Stimulated activated CD4-positive, alpha-beta T cell treated with anti-CD3 and anti-CD28 coated beads, Interleukin-4, amount 100 ng/mL, for 4 hours (primary cell): ENCODE measurements around the gene APOD.
A peak's percentile ranks its signal among the peaks of the same experiment; 100 is the strongest.

Experiments used
- DNase-seq, 2 experiments: peaks; one replicate each; pipeline ENCODE4 v3.0.0-alpha.2; 2020

APOD gene

DNA sequence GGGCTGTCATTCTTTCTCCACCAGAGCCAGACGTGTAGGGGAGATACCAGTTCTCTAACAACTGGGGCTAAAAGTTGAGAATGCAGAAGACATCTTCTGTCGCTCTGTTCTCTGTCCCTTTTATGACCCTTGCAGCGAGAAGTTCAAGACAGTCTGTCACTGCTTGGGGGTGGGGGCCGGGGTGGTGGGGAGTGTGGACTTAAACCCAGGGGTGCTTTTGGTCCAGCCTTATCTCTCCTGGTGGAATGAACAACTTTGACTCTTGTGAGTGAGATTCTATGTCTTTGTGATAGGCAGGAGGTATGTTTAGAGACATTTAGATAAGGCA, 767 bp upstream of the APOD start:
- no peak for DNase-seq

DNA sequence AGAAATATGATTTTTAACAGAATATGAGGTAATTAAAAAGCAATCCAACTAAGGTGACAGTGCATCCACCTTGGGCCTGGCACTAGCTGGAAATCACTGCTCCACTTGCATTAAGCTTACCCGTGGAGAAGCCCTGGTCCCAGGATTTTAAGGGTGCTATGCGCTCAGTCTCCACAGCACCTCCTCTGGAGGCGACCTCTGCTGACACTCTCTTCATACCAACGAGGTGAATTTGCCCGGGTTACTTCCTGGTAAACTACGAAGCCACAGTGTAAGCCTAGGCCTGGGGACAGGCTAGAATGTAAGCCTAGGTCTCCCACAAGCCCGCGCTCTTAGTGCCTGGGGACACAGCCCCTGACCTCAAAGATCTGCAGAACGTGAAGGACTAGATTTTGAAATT, 793 bp downstream of the APOD start:
- DNase-seq = no peak

DNA sequence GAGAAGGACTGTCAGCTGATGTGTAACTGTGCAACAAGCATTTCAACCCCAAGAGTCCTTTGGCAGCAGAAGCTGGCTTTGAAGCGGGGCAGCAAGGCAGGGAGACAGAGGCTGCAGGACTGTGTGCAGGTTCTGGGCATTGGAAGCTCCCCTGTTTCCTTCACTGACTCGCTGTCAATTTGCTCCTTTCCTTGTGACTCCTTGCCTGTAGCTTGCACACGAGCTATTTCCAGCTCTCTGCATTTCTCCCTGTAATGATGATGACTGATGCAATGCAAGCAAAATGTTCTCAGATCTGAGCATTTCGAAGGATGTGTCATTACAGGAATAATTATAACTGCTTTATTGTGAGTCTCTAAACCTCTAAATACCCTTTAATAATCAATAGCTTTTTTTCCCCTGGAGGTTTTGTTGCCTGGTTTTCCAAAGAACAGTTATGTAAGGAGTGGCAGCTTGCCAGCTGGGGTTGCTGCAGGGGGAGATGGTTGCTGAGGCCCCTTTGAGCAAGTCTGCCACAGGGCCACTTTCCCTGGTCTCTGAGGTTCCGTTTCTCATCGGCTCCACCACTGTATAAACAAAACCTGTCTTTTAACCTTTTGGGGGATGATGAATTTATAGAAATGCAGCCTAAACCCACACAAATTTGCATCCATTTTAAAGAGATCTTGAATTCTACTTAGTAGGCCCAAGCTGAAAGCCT, 2.8 kb downstream of the APOD start:
- DNase-seq = no peak

DNA sequence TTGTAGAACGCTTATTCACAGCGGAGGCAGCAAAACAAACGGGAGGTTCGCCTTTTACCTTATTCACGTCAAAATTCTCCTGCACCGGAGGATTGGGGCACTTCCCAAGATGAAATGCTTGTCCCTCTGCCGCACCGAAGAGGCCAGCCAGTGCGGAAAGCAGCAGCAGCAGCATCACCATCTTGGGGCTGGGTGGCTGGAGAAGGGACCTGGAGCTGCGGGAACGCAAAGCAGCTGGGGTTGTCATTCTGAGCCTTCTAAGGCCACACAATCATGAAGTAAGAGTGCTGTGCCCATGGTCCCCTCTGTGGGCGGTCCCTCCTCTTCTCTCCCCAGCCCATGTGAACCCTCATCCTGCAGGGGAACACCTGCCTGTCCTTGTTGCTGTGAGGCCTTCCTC, 4.5 kb downstream of the APOD start:
- no peak for DNase-seq

DNA sequence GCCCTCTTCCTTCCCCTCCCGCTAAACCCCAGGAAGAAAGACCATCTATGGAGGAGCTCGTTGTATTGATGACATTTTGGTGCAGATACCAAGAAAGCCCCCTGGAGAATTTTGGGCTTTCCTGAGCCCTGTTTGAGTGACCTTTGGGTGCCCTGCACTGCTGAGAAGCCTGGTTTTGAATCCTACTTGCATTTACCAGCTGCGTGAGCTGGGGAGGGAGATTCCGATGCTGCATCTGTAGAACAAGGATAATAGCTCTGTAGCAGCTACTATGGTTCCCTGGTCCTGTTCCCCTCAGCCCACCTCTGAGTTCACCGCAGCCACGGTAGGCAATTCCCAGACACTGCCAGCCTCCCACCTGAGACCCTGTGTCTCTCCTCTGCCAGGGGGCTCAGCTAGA, 5.2 kb downstream of the APOD start:
- DNase-seq = no peak

DNA sequence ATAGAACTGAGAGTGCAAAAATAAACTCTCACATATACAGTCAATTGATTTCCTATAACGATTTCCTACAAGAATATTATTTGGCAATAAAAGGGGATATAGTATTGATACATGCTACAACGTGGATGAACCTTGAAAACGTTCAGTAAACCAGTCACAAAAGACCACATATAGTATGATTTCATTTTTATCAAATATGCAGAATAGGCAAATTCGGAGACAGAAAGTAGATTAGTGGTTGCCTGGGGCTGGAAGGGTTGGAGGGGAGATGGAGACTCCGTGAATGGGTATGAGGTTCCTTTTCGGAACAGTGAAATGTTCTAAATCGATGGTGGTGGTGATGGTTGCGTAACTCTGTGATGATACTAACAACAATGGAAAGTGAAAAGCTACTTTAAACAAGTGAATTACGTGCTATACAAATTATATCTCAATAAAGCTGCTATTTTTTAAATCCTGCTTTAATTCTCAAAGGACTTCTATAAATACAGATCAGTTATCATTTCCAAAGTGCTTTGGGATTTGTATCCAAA, 6.0 kb downstream of the APOD start:
- DNase-seq = no peak

DNA sequence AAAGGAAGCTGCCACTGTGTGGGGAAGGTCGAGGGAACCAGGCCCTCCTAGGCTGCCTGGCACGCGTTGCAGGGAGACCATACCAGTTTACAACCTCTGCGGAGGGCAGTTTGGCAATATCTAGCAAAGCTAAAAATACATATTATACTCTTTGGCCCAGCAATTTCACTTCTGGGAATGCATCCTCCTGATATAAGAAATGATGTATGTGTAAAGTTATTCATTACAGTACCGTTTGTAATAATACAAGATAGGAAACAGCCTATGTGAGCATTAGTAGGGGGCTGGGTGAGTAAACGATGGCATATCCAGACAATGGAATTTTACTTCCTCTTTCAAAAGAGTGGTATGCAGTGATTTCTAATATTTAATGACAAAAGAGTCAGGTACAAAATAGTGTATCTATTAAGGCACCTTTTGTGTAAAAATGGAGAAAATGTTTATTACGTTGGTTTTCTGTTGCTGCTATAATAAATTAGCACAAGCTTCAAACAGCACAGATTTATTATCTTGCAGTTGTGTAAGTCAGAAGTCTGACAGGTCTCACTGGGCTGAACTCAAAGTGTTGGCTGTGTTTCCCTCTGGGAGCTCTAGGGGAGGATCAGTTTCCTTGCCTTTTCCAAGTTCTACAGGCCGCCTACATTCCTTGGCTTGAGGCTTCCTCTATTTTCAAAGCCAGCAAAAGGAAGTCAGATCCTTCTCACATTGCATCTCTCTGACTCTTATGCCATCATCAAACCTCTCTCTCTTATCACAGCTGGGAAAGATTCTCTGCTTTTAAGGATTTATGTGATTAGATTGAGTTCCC, 9.0 kb downstream of the APOD start:
- no peak for DNase-seq

DNA sequence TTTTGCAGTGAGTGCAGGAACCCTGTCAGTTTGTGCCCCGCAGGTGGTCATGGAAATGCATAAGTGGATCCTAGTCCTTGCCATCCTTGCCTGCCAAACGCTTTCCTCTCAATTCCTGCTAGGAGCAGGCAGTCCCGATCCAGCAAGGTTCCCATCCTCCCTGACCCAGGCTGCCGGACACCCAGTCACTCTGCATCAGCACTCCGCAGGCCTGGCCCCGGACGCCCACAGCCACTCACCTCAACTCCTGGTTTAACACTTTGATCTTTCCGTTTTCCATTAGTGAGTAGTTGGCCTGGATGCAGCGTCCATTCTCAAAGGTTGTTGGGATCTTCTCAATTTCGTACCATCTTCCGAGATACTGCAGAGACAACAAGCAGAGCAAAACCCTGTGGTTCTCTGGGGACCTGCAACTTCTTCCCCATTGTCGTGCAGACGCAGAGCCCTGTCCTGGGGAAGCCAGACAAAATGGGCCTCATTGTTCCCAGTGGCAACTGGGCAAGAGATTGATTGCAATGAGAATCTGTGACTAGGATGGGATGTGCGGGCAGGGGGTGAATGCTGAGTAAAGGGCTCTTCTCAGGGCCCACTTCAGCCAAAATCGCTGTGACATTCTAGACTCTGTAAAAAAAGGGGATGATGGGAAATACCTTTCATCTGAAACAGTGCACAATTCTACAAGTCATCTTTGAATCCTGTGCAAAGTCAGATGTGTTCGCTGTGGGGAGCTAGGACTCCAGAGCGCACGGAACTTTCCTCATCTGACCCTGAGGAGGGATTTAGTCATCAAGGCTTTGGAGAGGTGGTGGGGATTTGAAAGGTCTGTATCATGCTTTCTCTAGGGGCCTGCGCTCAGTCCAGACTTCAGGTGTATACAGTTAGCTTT, 9.9 kb downstream of the APOD start:
- DNase-seq = no peak

DNA sequence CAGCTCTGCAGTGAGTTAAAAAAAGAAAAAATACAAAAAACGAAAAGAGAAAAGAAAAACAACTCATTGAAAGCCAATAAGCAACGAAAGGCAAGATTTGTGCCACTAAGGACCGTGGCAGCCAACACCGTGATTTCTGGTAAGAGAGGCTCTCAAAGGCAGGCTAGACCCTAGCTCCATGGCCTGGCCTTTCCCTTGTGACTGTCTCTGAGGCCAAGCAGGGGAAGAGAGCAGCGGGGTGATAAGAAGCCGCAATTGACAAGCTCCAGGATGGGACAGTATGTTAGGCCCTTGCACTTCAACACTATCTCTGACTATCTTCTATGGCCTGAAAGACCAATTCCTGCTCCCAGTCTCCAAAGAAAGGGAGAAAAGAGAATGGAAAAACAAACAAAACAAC, 12.4 kb downstream of the APOD start:
- no peak for DNase-seq

DNA sequence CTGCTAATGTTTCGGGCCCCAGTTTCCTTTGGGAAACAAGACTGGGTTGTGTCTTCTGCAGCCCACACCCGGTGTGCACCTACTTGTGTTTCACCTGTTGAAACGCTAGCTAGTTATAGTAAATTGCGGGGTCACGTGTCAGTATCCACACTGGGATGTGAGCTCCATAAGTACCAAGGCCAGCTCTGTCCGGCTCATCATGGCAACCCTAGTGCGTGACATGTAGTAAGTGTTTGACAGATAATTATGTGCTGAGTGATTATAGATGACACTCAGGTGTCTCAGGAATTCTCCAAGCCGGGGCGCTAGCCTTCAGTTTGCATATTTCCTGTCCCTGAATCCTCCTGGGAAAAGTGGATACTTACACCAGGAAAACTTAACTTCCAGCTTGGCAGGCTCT, 12.8 kb downstream of the APOD start:
- DNase-seq = no peak

DNA sequence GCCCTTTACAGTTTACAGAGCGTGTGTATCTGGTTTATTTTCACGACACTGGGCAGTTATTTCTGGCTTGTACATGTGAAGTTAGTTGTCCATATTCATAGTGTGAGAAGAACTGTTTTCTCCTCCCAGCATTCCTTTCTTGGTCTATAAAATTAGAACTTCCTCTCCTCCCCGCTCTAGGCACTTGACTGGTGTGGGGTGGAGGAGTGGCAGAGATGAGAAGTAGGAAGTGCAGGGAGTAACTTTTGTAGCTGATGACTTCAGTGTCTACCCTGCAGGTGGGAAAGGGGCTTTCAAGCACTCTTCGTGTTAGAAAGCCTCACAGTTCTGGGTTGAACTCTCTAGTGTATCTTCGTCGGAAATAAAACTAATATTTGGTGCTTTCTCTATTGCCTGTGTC, 13.4 kb downstream of the APOD start:
- DNase-seq = no peak

DNA sequence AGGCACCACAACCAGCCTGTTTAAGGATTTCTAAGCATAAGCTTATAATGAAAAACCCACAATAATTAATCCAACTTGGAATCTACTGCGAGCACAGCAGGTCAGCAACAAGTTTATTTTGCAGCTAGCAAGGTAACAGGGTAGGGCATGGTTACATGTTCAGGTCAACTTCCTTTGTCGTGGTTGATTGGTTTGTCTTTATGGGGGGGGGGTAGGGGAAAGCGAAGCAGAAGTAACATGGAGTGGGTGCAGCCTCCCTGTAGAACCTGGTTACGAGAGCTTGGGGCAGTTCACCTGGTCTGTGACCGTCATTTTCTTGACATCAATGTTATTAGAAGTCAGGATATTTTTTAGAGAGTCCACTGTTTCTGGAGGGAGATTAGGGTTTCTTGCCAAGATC, 15.1 kb downstream of the APOD start:
- DNase-seq = no peak

DNA sequence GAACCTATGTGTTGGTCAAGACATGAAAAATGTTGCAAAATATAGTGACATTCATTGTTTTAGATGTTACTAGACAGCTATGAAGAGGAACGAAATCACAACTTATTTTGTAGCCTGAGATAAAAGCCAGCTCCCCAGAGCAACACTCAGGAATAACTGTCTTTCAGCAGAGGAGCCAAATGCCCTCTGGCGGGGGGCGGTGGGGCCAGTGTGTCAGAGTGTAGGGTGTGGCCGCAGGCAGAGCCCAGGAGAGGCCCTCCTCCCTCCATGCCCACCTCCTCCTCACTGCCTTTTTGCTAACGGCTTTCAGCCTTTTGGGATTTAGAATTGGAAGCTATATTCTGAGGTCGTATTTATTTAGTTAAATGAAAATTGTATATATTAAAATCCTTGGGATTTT, 16.9 kb downstream of the APOD start:
- DNase-seq = no peak

DNA sequence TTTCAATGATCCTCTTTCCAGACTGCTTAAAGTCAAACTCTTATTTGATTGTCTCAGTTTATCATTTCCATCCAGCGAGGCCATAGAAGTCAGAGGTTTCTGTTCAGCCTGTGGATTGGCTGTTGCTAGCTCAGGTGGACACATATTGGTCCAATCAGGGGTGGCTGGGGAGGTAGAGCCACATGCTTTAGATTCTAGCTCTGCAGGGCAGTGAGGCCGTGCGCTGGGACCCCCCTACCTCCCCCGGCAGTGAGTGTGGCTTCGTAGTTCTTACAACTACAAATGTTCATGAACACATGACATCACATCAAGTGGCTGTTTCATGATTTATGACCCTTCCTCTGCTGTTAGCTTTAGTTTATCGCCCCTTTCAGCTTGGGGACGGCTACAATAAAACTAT, 18.0 kb downstream of the APOD start:
- no peak for DNase-seq

DNA sequence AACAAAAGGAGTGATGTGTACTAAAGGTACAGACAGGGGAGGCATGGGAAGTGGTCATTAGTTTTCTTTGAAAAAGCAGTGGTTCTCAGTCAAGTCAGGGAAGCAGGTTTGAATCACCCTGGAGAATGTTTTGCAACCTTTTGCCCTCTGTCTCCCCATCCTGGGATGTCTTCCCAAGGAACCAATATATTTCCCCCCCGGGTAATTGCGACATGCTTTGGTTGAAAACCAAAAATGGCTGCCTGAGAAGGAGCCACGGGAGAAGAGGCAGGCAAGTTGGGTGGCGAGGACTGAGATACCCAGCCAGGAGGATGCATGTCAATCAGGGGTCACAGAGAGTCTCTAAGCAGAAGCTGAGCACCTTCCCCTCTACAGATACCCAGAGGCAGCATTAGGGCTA, 20.4 kb downstream of the APOD start:
- DNase-seq = no peak

DNA sequence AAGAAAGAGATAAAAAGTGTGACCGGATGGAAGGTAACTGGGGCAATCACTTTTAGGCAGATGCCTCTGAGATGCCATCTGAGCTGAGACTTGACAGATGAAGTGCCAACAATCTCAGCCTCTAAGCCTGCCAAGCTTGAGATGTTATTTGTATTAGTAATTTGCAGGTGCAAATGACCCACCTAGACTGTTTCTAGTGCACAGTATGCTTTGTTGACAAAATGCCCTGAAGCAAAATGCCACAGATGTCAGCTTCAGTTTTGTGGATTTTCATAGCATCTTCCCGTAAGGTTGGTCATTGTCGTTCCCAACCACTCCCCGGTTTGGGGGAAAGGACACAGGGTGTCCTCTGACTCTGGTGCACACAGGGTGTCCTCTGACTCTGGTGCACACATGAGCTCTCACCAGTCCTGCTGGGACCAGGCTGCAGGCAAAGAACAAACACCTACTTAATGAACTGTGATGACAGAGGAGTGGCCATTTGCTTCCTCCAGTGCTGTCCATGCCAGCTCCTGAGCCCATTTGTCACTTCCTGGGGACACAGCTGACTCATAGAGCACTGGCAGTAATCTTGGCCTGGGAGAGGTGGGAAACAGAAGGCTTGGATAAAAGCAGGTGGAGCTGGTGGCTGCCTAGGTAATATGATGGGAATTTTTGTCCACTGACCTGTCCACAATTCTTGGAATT, 23.9 kb downstream of the APOD start:
- no peak for DNase-seq

DNA sequence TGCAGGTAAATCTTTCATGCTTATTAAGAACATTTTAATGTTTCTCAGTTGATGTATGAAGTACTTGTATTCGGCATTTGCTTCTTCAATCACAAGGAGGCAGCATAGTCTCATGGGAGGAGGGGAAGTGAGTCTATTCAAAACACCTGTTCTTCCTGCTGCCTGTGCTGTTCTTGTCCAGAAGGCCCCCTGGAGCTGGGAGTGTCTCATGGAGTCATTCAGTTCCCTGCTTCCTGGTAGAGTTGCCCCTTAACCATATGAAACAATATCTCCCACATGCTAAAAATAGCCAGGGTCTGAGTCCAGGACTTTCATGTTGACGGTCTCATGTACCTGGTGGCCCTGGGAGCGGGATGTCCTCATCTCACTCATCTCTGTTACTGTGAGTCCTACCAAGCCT, 25.1 kb downstream of the APOD start:
- no peak for DNase-seq

DNA sequence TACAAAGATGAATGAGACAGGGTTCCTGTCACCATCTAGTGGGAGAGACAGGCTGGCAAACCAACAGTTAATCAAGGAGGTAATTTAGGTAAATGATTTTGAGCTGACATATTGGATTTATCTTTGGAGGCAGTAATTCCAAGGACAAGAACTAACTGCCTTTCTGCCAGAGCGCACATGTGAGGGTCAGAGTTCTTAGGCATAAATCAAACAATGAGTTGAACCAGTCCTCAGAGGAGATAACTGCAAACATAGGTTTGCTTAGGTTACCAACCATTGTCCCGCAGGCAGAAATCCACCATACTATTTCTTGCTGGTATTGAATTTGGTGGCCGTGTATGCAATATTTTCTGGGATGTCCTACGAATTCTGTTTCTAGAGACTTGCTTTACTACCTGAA, 26.4 kb downstream of the APOD start:
- DNase-seq = no peak

DNA sequence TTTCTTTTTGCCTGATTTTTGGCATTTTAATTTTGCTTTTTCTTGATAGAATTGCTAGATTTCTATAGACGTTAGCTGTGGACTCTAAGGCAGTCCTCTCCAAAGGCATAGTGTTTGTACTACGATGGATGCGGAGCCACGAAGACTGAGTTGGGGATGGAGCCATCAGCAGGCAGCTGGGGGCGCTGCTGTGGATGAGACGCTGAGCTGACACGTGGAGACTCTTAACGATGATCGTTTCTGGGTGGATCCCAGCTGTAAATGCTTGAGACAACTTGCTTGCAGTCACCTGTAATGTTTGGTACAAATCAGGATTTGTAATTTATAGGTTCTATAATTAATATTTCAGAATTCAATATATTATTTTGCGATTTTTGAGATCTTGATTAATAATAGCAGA, 27.4 kb downstream of the APOD start:
- peak in 1 of 2 experiments; percentile 25 for DNase-seq

DNA sequence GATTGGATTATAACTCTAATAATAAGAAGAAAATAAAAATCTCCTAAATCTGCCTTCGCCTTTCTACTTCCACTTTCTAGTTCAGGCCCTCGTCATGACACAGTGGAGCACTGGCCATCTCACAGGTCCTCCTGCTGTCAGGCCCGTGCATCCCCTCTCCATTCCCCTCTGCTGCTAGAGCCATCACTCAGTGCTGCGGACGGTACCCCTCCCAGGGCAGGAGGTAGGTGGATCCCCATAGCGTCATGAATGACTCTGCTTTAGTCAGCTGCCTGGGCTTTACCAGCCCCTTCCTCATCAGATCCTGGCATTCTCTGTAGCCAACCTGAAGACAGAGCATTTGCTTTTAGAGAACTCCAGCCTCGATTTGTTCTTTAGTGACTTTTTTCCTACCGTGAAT, 28.6 kb downstream of the APOD start:
- peak in 1 of 2 experiments; percentile 28 for DNase-seq

DNA sequence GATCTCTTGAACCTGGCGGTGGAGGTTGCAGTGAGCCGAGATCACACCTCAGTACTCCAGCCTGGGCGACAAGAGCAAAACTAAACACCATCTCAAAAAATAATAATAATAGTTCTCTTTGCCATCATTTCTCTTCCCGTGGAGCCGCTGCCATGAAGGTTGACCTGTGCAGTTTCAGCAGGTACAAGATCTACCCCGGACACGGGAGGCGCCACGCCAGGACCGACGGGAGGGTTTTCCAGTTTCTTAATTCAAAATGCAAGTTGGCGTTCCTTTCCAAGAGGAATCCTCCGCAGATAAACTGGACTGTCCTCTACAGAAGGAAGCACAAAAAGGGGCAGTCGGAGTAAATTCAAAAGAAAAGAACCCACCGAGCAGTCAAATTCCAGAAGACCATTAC, 29.3 kb downstream of the APOD start:
- DNase-seq = no peak

DNA sequence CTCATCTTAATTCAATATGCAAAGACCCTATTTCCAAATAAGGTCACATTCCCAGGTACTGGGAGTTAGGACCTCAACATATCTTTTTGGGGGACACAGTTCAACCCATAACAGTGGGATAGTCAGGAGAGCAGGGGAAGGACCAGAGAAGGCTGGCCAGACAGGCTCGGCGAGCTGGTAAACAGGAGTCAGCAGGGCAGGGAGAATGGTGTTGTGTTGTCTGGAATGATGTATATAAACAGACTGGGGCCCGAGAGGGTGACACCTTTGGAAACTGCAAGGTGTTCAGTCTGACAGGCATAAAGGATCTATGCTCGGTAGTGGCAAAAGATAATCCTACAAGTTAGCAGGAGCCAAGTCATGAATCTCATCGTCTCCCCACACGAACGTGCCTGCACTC, 30.5 kb downstream of the APOD start:
- no peak for DNase-seq

DNA sequence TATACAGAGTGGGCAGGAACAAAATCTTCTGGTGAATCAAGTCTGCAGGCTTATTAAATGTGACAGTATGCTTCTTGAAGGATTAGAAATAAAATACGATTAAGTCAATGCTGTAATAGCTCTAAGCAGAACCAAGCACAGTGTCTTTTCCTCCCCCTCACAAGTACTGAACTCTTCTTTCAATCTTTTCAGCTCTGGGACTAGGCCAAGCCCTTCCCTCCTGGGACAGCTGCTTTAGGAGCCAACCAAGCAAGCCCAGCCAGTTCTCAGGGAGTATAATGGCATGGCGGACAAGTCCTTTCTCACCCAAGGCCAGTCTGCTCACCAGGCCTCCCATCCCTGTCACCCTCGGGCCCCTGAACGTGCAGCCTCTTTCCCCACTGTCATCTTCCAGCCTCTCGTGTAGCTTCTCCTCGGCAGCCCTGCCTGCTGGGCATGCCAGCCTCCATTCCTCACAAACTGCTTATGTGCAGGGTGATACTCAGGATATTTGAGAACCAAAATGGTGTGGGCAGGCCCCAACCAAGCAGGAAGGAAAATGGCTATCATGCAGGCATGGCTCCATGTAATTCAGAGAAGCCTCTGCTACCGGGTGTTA, 32.3 kb downstream of the APOD start:
- DNase-seq = no peak
